DOHH2 (cell line): ENCODE results near the gene CDH4.

Source experiments
- H3F3A ChIP-seq: fragments of 200-600 bp; sonication (generic), shearing (Covaris generic); 2 replicates; pipeline ENCODE4 v1.6.0; 2016; ENCODE audit warnings: antibody characterized with exemption, mild to moderate bottlenecking; ENCODE audit not compliant: control insufficient read depth, insufficient read depth
- H3K27ac ChIP-seq: fragments of 200-600 bp; sonication (generic); 2 replicates; pipeline ENCODE4 v1.5.1; 2014; ENCODE audit warnings: low read depth, mild to moderate bottlenecking, low read length, moderate library complexity
- H3K27me3 ChIP-seq: fragments of 200-600 bp; sonication (generic); 2 replicates; pipeline ENCODE4 v1.6.1; 2014; ENCODE audit warnings: mild to moderate bottlenecking, low read length, mixed read lengths; ENCODE audit not compliant: control insufficient read depth
- H3K36me3 ChIP-seq: fragments of 200-600 bp; sonication (generic); 2 replicates; pipeline ENCODE4 v1.6.1; 2014; ENCODE audit warnings: mild to moderate bottlenecking, low read length, moderate library complexity, mixed read lengths; ENCODE audit not compliant: control insufficient read depth
- H3K4me1 ChIP-seq: fragments of 200-600 bp; sonication (generic); 2 replicates; pipeline ENCODE4 v1.6.1; 2014; ENCODE audit warnings: mild to moderate bottlenecking, low read length, mixed read lengths; ENCODE audit not compliant: control insufficient read depth
- H3K4me2 ChIP-seq: fragments of 200-600 bp; sonication (generic); 2 replicates; pipeline ENCODE4 v1.6.0; 2014; ENCODE audit warnings: mild to moderate bottlenecking, low read length, moderate library complexity
- H3K4me3 ChIP-seq: fragments of 200-600 bp; sonication (generic); 2 replicates; pipeline ENCODE4 v1.5.1; 2014; ENCODE audit warnings: mild to moderate bottlenecking, low read length, mixed read lengths
- H3K79me2 ChIP-seq: fragments of 200-600 bp; sonication (generic); 2 replicates; pipeline ENCODE4 v1.6.1; 2014; ENCODE audit warnings: mild to moderate bottlenecking, low read length, mixed read lengths; ENCODE audit not compliant: control insufficient read depth
- H3K9me2 ChIP-seq: fragments of 200-600 bp; sonication (generic); replicated peaks from 2 replicates; pipeline ENCODE4 v1.6.1; 2014; ENCODE audit warnings: mild to moderate bottlenecking, low read length, mixed read lengths; ENCODE audit not compliant: control insufficient read depth
- H3K9me3 ChIP-seq: fragments of 200-600 bp; sonication (generic); 2 replicates; pipeline ENCODE4 v1.6.1; 2014; ENCODE audit warnings: antibody characterized with exemption, low read length, mixed read lengths; ENCODE audit not compliant: control insufficient read depth, insufficient read depth
- H4K20me1 ChIP-seq: fragments of 200-600 bp; sonication (generic); 2 replicates; pipeline ENCODE4 v1.6.0; 2014; ENCODE audit warnings: low read depth, mild to moderate bottlenecking, antibody characterized with exemption, low read length, moderate library complexity; ENCODE audit not compliant: control insufficient read depth, insufficient read depth
- CTCF ChIP-seq: fragments of 200-600 bp; sonication (generic); IDR thresholded peaks from one replicate; pipeline ENCODE4 v1.5.1; 2014; ENCODE audit warnings: antibody characterized with exemption, mild to moderate bottlenecking, low read depth, low read length; ENCODE audit not compliant: poor library complexity, severe bottlenecking
- EZH2phosphoT487 ChIP-seq: fragments of 200-600 bp; sonication (generic); IDR thresholded peaks from 2 replicates; pipeline ENCODE4 v1.6.1; 2017; ENCODE audit warnings: borderline replicate concordance, mild to moderate bottlenecking, antibody characterized with exemption, low read length, moderate library complexity, mixed read lengths

CDH4 gene

GRCh38 chr20:61777773-61778494 lies 525.9 kb downstream of the CDH4 start:
- no peaks in the 10 kb centered on the region for H3K9me3 ChIP-seq
- H3K27me3 ChIP-seq = no peaks in the 10 kb centered on the region
- H3K79me2 ChIP-seq = no peaks in the 10 kb centered on the region
- no peak overlapping the region for H3K4me3 ChIP-seq
- TF ChIP-seq CTCF (no peak), EZH2phosphoT487 (no peak)
- no peaks in the 10 kb centered on the region for H3K4me1 ChIP-seq
- H3K9me2 ChIP-seq = no peaks in the 10 kb centered on the region
- H3K4me2 ChIP-seq = no peak overlapping the region
- H3K27ac ChIP-seq = no peak overlapping the region
- H4K20me1 ChIP-seq = no peaks in the 10 kb centered on the region
- no peaks in the 10 kb centered on the region for H3F3A ChIP-seq
- no peaks in the 10 kb centered on the region for H3K36me3 ChIP-seq

GRCh38 chr20:61778495-61778863 lies 526.4 kb downstream of the CDH4 start:
- TF ChIP-seq EZH2phosphoT487 (no peak), CTCF (no peak)
- no peak overlapping the region for H3K27ac ChIP-seq
- H3K9me3 ChIP-seq = no peaks in the 10 kb centered on the region
- H3K36me3 ChIP-seq = no peaks in the 10 kb centered on the region
- no peak overlapping the region for H3K4me3 ChIP-seq
- no peaks in the 10 kb centered on the region for H3K27me3 ChIP-seq
- no peaks in the 10 kb centered on the region for H4K20me1 ChIP-seq
- H3K9me2 ChIP-seq = no peaks in the 10 kb centered on the region
- H3K4me1 ChIP-seq = no peaks in the 10 kb centered on the region
- no peaks in the 10 kb centered on the region for H3F3A ChIP-seq
- no peak overlapping the region for H3K4me2 ChIP-seq
- no peaks in the 10 kb centered on the region for H3K79me2 ChIP-seq

- Histone ChIP-seq H3F3A (no peaks in the 10 kb centered on the region), H3K27me3 (no peaks in the 10 kb centered on the region), H3K4me3 (no peak overlapping the region), H3K4me2 (no peak overlapping the region), H3K9me3 (no peaks in the 10 kb centered on the region), H3K4me1 (no peaks in the 10 kb centered on the region), H3K27ac (no peak overlapping the region), H3K79me2 (no peaks in the 10 kb centered on the region), H3K9me2 (no peaks in the 10 kb centered on the region), H3K36me3 (no peaks in the 10 kb centered on the region), H4K20me1 (no peaks in the 10 kb centered on the region)
- TF ChIP-seq CTCF (no peak), EZH2phosphoT487 (no peak)
Observed at GRCh38 chr20:61779176-61779965, 527.3 kb downstream of the CDH4 start.
